GM19324 (cell line): Measurements from ENCODE around the gene BIK.

ENCODE experiments used
- ATAC-seq: cut with Tn5 transposase; IDR thresholded peaks from one replicate; pipeline ENCODE4 v1.9.1; 2021; ENCODE audit warnings: mild to moderate bottlenecking, moderate library complexity; ENCODE audit not compliant: unreplicated experiment, low FRiP score

Gene BIK

GRCh38 chr22:43176090-43176489, 65.5 kb downstream of the BIK start:
- no peak for ATAC-seq

- ATAC-seq = no peak
Observed at GRCh38 chr22:43177479-43177878, 66.9 kb downstream of the BIK start.
